GM12873 (cell line): ENCODE results near the gene PEPD.

ENCODE experiments used
- CTCF ChIP-seq: IDR thresholded peaks from 2 replicates; pipeline ENCODE4 v1.5.1; 2012; ENCODE audit warnings: low read depth, mild to moderate bottlenecking, moderate library complexity, low read length, control low read depth; ENCODE audit not compliant: insufficient read depth; ENCODE audit errors: missing control alignments

PEPD gene

GRCh38 chr19:33545217-33545981 is 23.8 kb upstream of the PEPD start:
- no peak for TF ChIP-seq CTCF

GRCh38 chr19:33535226-33535625 is 13.6 kb upstream of the PEPD start:
- no peak for TF ChIP-seq CTCF

- TF ChIP-seq CTCF: no peak
These were observed 11.4 kb upstream of the PEPD start for GRCh38 chr19:33532859-33533460.

DNA sequence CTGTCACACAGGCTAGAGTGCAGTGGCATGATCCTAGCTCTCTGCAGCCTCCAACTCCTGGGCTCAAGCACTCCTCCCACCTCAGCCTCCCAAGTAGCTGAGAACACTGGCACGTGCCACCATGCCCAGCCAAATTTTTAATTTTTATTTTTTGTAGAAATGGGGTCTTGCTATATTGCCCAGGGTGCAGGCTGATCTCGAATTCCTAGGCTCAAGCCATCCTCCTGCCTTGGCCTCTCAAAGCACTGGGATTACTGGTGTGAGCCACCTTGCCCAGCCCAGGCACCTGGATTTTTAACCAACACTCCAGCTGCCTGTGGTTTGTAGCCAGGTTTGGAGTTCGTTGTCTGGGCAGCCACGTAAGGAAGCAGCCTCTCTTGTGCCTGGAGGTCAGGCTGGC is 9.3 kb upstream of the PEPD start:
- TF ChIP-seq CTCF: no peak

DNA sequence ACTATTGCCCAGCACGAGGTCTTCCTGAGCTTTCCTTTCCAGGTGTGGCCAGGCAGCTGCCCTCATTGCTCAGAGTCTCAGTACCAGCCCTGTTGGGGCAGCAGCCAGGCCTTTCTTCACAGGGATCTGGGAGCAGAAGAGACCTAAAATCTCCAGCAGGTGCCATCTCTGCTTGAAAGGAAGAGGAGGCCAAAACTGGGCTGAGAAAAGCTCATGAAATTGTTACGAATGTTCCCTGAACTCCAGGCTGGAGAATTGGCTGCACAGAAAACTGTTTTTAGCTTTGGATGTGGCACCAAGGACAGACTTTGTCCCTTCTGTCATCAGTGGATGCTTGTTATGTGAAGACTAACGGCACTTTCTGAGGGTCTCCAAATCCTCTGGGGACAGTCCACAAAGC is 8.7 kb upstream of the PEPD start:
- TF ChIP-seq CTCF: no peak

DNA sequence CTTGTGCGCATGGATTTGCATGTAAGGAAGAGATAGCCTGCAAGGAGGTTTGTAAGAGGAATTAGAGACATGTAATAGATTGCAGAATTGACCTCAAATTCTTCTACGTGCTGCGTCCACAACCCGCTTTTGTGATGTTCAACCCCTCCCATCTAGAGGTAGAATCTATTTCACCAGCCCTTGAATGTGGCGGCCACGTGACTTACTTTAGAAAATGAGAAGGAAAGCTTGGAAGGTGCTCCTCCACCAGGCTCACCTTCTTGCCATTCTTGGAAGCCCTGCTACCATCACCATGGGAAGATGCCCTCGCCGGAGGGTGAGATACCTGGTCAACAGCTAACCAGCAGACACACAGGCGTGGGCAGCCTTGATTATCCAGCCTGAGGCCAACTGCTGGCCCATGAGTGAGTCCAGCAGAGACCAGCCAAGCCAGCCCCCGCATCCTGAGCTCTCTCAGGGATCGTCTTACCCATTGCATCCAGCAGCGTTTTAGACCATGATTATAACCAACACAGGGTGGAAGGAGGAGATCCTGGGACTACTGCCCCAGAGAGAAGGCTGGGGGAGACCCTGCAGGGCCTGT is 7.6 kb upstream of the PEPD start:
- TF ChIP-seq CTCF: no peak

- no peak for TF ChIP-seq CTCF
These were observed 6.8 kb upstream of the PEPD start for GRCh38 chr19:33528404-33528803.
